IPS-18c (cell line): Measurements from ENCODE around the gene IFI44L.

Source experiments
- H3K4me3 ChIP-seq: 2 replicates; pipeline ENCODE4 v1.7.0; 2013; ENCODE audit warnings: low read depth, mild to moderate bottlenecking, low read length, moderate library complexity; ENCODE audit not compliant: insufficient read depth
- H3K9me3 ChIP-seq: one replicate; pipeline ENCODE4 v1.6.1; 2013; ENCODE audit warnings: mild to moderate bottlenecking, low read length, moderate library complexity; ENCODE audit not compliant: control insufficient read depth, insufficient read depth

IFI44L gene

GRCh38 chr1:78624035-78624434, 3.8 kb downstream of the IFI44L start:
- H3K9me3 ChIP-seq, result no peaks in the 10 kb centered on the region
- H3K4me3 ChIP-seq, result no peak overlapping the region

- H3K4me3 ChIP-seq, result no peak overlapping the region
- no peaks in the 10 kb centered on the region for H3K9me3 ChIP-seq
These were observed 7.1 kb downstream of the IFI44L start for GRCh38 chr1:78627321-78627720.

GRCh38 chr1:78630600-78630999, 10.4 kb downstream of the IFI44L start:
- no peaks in the 10 kb centered on the region for H3K9me3 ChIP-seq

GRCh38 chr1:78633209-78633608, 13.0 kb downstream of the IFI44L start:
- no peaks in the 10 kb centered on the region for H3K9me3 ChIP-seq
- H3K4me3 ChIP-seq, result no peak overlapping the region

More at GRCh38 chr1:78630600-78630999, 10.4 kb downstream of the IFI44L start:
- H3K4me3 ChIP-seq, result no peak overlapping the region

- no peaks in the 10 kb centered on the region for H3K9me3 ChIP-seq
- no peak overlapping the region for H3K4me3 ChIP-seq
These were observed 20.2 kb downstream of the IFI44L start for GRCh38 chr1:78640462-78640861.

- no peak overlapping the region for H3K4me3 ChIP-seq
- no peaks in the 10 kb centered on the region for H3K9me3 ChIP-seq
These were observed 21.3 kb downstream of the IFI44L start for GRCh38 chr1:78641558-78641957.

- Histone ChIP-seq H3K9me3 (no peaks in the 10 kb centered on the region), H3K4me3 (no peak overlapping the region)
These were observed 25.5 kb downstream of the IFI44L start for GRCh38 chr1:78645723-78646122.

- H3K4me3 ChIP-seq, result no peak overlapping the region
- no peaks in the 10 kb centered on the region for H3K9me3 ChIP-seq
These were observed 27.0 kb downstream of the IFI44L start for GRCh38 chr1:78647238-78647637.

- no peaks in the 10 kb centered on the region for H3K9me3 ChIP-seq
- H3K4me3 ChIP-seq, result no peak within 1 kb of the TSS
These were observed 29.4 kb downstream of the IFI44L start, which contains the start of gene IFI44 for GRCh38 chr1:78649628-78650027. TSS of gene IFI44 (plus strand) at chr1:78649831. CDS start at chr1:78650196, 365 bp downstream.

GRCh38 chr1:78650114-78650660, 29.9 kb downstream of the IFI44L start:
- Histone ChIP-seq H3K4me3 (no peak overlapping the region), H3K9me3 (no peaks in the 10 kb centered on the region)

- Histone ChIP-seq H3K9me3 (no peaks in the 10 kb centered on the region), H3K4me3 (no peak overlapping the region)
These were observed 31.0 kb downstream of the IFI44L start for GRCh38 chr1:78651241-78651640.

GRCh38 chr1:78652019-78652560, 31.8 kb downstream of the IFI44L start:
- Histone ChIP-seq H3K4me3 (no peak overlapping the region), H3K9me3 (no peaks in the 10 kb centered on the region)

GRCh38 chr1:78658901-78659300, 38.7 kb downstream of the IFI44L start:
- H3K4me3 ChIP-seq, result no peak overlapping the region
- H3K9me3 ChIP-seq, result no peaks in the 10 kb centered on the region

GRCh38 chr1:78663923-78664322, 43.7 kb downstream of the IFI44L start:
- H3K9me3 ChIP-seq, result no peaks in the 10 kb centered on the region
- no peak overlapping the region for H3K4me3 ChIP-seq

GRCh38 chr1:78664763-78665162, 44.5 kb downstream of the IFI44L start:
- Histone ChIP-seq H3K4me3 (no peak overlapping the region), H3K9me3 (no peaks in the 10 kb centered on the region)

GRCh38 chr1:78665809-78666208, 45.6 kb downstream of the IFI44L start:
- H3K9me3 ChIP-seq, result no peaks in the 10 kb centered on the region
- H3K4me3 ChIP-seq, result no peak overlapping the region

- no peak overlapping the region for H3K4me3 ChIP-seq
- no peaks in the 10 kb centered on the region for H3K9me3 ChIP-seq
These were observed 47.7 kb downstream of the IFI44L start for GRCh38 chr1:78667939-78668338.

GRCh38 chr1:78668427-78668826, 48.2 kb downstream of the IFI44L start:
- no peak overlapping the region for H3K4me3 ChIP-seq
- H3K9me3 ChIP-seq, result no peaks in the 10 kb centered on the region

GRCh38 chr1:78672428-78672827, 52.2 kb downstream of the IFI44L start:
- H3K9me3 ChIP-seq, result no peaks in the 10 kb centered on the region

More at GRCh38 chr1:78672428-78672827, 52.2 kb downstream of the IFI44L start:
- no peak overlapping the region for H3K4me3 ChIP-seq
